HepG2 (cell line): Measurements from ENCODE around the gene NTMT1. TPM values are rescaled to one million over a fixed set of nuclear protein-coding genes. Genes with fewer than 3 reads are reported as not detected.

Source experiments
- ATF7-NPFF ChIP-seq: sonication (generic); formaldehyde crosslinking; IDR thresholded peaks from 2 replicates; pipeline ENCODE4 v1.8.1; 2023; ENCODE audit warnings: mild to moderate bottlenecking, low read depth, missing genetic modification reagents, moderate library complexity
- GPBP1L1 ChIP-seq: sonication (generic); formaldehyde crosslinking; IDR thresholded peaks from 2 replicates; pipeline ENCODE4 v1.5.0; 2020; ENCODE audit warnings: mild to moderate bottlenecking, missing genetic modification reagents
- KLF16 ChIP-seq, 2 experiments: sonication (generic) in 1 of 2; formaldehyde crosslinking in 1 of 2; IDR thresholded peaks; 2 replicates each; pipeline versions ENCODE4 v1.6.1 to v1.8.0; 2016 to 2023; ENCODE audit warnings: missing genetic modification reagents in 2 of 2, missing compliant biosample characterization in 1 of 2
- MEIS2 ChIP-seq: sonication (generic); formaldehyde crosslinking; IDR thresholded peaks from 2 replicates; pipeline ENCODE4 v1.9.0; 2021; ENCODE audit warnings: mild to moderate bottlenecking, missing genetic modification reagents
- MTERF4 ChIP-seq: sonication (generic); formaldehyde crosslinking; IDR thresholded peaks from 2 replicates; pipeline ENCODE4 v1.8.0; 2023; ENCODE audit warnings: mild to moderate bottlenecking, missing genetic modification reagents
- NFRKB ChIP-seq: fragments of 450-650 bp; IDR thresholded peaks from 2 replicates; pipeline ENCODE4 v1.6.1; 2017
- PAF1 ChIP-seq: IDR thresholded peaks from 2 replicates; pipeline ENCODE4 v1.6.1; 2016; ENCODE audit warnings: missing genetic modification reagents, missing compliant biosample characterization
- RCOR2 ChIP-seq: IDR thresholded peaks from 2 replicates; pipeline ENCODE4 v1.6.1; 2016; ENCODE audit warnings: missing biosample characterization, missing genetic modification reagents
- RFX1 ChIP-seq: fragments of 450-650 bp; IDR thresholded peaks from 2 replicates; pipeline ENCODE4 v1.6.1; 2017
- SATB2 ChIP-seq: sonication (generic); formaldehyde crosslinking; IDR thresholded peaks from 2 replicates; pipeline ENCODE4 v1.5.0; 2020; ENCODE audit warnings: missing genetic modification reagents
- TAF15 ChIP-seq: fragments of 200-400 bp; formaldehyde crosslinking; IDR thresholded peaks from one replicate; pipeline ENCODE4 v1.6.1; 2018; ENCODE audit warnings: mild to moderate bottlenecking, low read depth, low read length; ENCODE audit not compliant: poor library complexity, severe bottlenecking
- TBX3 ChIP-seq: fragments of 450-650 bp; IDR thresholded peaks from 2 replicates; pipeline ENCODE4 v1.6.1; 2017; ENCODE audit warnings: antibody characterized with exemption, mild to moderate bottlenecking, inconsistent platforms, borderline replicate concordance
- THAP7 ChIP-seq: sonication (generic); formaldehyde crosslinking; IDR thresholded peaks from 2 replicates; pipeline ENCODE4 v1.8.1; 2023; ENCODE audit warnings: mild to moderate bottlenecking, missing genetic modification reagents
- THAP8 ChIP-seq: sonication (generic); formaldehyde crosslinking; IDR thresholded peaks from 2 replicates; pipeline ENCODE4 v1.5.1; 2020; ENCODE audit warnings: missing genetic modification reagents, mild to moderate bottlenecking, borderline replicate concordance
- TRIM24 ChIP-seq: sonication (generic); formaldehyde crosslinking; IDR thresholded peaks from 2 replicates; pipeline ENCODE4 v1.8.0; 2022; ENCODE audit warnings: mild to moderate bottlenecking, missing genetic modification reagents
- ZBTB20 ChIP-seq: sonication (generic); formaldehyde crosslinking; IDR thresholded peaks from 2 replicates; pipeline ENCODE4 v1.8.1; 2023; ENCODE audit warnings: missing genetic modification reagents, low read depth, mild to moderate bottlenecking, borderline replicate concordance
- ZMYM4 ChIP-seq: sonication (generic); formaldehyde crosslinking; IDR thresholded peaks from 2 replicates; pipeline ENCODE4 v1.8.1; 2023; ENCODE audit warnings: mild to moderate bottlenecking, missing genetic modification reagents
- ZNF224 ChIP-seq: sonication (generic); formaldehyde crosslinking; IDR thresholded peaks from 2 replicates; pipeline ENCODE4 v1.5.0; 2020; ENCODE audit warnings: mild to moderate bottlenecking, missing genetic modification reagents
- ZNF260 ChIP-seq: sonication (generic); formaldehyde crosslinking; IDR thresholded peaks from 2 replicates; pipeline ENCODE4 v1.4.0; 2020; ENCODE audit warnings: missing genetic modification reagents, low read depth, mild to moderate bottlenecking, borderline replicate concordance
- ZNF383 ChIP-seq: sonication (generic); formaldehyde crosslinking; IDR thresholded peaks from 2 replicates; pipeline ENCODE4 v1.4.0; 2020; ENCODE audit warnings: missing genetic modification reagents, mild to moderate bottlenecking, borderline replicate concordance
- ZNF441 ChIP-seq: sonication (generic); formaldehyde crosslinking; IDR thresholded peaks from 2 replicates; pipeline ENCODE4 v1.7.0; 2021; ENCODE audit warnings: missing genetic modification reagents, borderline replicate concordance
- ZNF451 ChIP-seq: sonication (generic); formaldehyde crosslinking; IDR thresholded peaks from 2 replicates; pipeline ENCODE4 v1.5.0; 2020; ENCODE audit warnings: mild to moderate bottlenecking, missing genetic modification reagents
- ZNF670 ChIP-seq: sonication (generic); formaldehyde crosslinking; IDR thresholded peaks from 2 replicates; pipeline ENCODE4 v1.8.0; 2022; ENCODE audit warnings: mild to moderate bottlenecking, missing genetic modification reagents, borderline replicate concordance
- ZNF761 ChIP-seq: sonication (generic); formaldehyde crosslinking; conservative IDR thresholded peaks from 2 replicates; pipeline ENCODE4 v1.4.0; 2020; ENCODE audit warnings: mild to moderate bottlenecking, missing genetic modification reagents
- polyA plus RNA-seq, 8 experiments: library from polyadenylated mRNA; depleted of rRNA in 3 of 8; stranded (reverse) in 7 of 8; unstranded in 1 of 8; fragments of >200 nt; fragmentation: Illumina TruSeq in 4 of 8; extraction: Trizol in 4 of 8; gene quantifications; 2 replicates each; pipeline versions ENCODE4 v1.2.1 to v1.2.3, GENCODE V29; 2011 to 2016; ENCODE audit warnings: low read depth in 4 of 8, missing spikeins in 1 of 8, mixed read lengths in 1 of 8; ENCODE audit not compliant: insufficient read depth in 1 of 8
- total RNA-seq, 5 experiments: library from RNA; depleted of rRNA; stranded (reverse); fragments of >200 nt; fragmentation: Illumina TruSeq; extraction: Trizol; gene quantifications; 2 replicates each; pipeline ENCODE4 v1.2.3, GENCODE V29; 2016; ENCODE audit warnings: low read depth in 1 of 5

Gene NTMT1
- total and polyA plus RNA-seq, 2 of the 13 experiments (the other 11 are each of a cell fraction or from before 2014, with no cell fraction given) = 49.1 to 53.8 TPM

GRCh38 chr9:129610473-129611306, 15.3 kb upstream of the NTMT1 start (continued):
- TF ChIP-seq MEIS2 (CRISPR knock-in tag) (0 out of 2 replicates have a peak, but pooled peaks have one; percentile 58), SATB2 (CRISPR knock-in tag) (no peak), KLF16 (CRISPR knock-in tag; IDR thresholded peaks at IDR 0.05) (0 out of 4 replicates have a peak, but pooled peaks of 1 of the 2 experiments have one; percentile 30), TBX3 (no peak), THAP7 (CRISPR knock-in tag) (no peak), PAF1 (CRISPR knock-in tag) (no peak), ZNF441 (CRISPR knock-in tag) (0 out of 2 replicates have a peak, but pooled peaks have one; percentile 48), ZNF383 (no peak), ZNF260 (CRISPR knock-in tag) (no peak), ZNF224 (no peak), MTERF4 (CRISPR knock-in tag) (peak; percentile 86; the same call in 1 of the 2 replicates), ZNF761 (CRISPR knock-in tag) (0 out of 2 replicates have a peak, but pooled peaks have one; percentile 41), RFX1 (no peak), TAF15 (peak; percentile 75), ZNF451 (CRISPR knock-in tag) (peak; percentile 32; the same call in 1 of the 2 replicates), ZMYM4 (CRISPR knock-in tag) (peak; percentile 11; the same call in 1 of the 2 replicates), RCOR2 (CRISPR knock-in tag) (no peak), ZNF670 (CRISPR knock-in tag) (0 out of 2 replicates have a peak, but pooled peaks have one; percentile 36), TRIM24 (CRISPR knock-in tag) (0 out of 2 replicates have a peak, but pooled peaks have one; percentile 27), NFRKB (no peak), ATF7-NPFF (CRISPR knock-in tag) (peak; percentile 73; the same call in 1 of the 2 replicates), ZBTB20 (no peak), GPBP1L1 (no peak), THAP8 (0 out of 2 replicates have a peak, but pooled peaks have one; percentile 30)
